Measurements from ENCODE around the gene ATP4B.

The ATP4B gene

DNA sequence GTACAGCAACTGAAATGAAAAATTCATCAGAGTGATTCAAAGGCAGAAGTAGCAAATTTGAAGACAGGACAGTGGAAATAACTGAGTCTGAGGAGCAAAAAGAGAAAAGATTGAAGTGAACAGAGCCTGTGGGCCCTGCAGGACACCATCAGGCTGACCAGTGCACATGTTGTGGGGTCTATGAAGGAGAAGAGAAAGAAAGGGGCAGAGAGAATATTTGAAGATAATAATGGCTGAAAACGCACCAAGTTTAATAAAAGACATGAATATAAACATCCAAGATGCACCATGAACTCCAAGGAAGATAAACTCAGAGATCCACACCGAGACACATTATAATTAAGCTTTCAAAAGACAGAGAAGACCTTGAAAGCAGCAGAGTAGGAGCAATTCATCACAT is 15.4 kb downstream of the ATP4B start:
- DNase-seq (ENCODE audit: low spot score) = no peak

DNA sequence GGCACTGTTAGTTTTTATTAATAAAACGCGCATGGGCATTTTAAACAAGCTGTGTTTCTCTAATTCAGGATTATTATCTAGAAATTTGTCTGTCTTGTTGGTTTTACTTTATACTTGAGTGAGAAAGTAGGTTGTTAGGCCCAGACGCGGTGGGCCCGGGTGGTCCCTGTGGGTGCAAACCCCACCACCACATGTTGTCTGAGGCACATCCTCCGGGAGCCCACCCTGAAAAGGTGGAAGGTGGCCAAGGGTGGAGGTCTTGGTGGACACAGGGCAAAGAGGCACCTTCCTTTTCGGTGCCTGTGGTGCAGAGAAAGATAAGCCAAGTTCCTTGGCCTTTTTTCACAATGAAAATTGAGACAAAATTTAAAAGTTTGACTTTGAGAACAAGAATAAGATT is 16.6 kb downstream of the ATP4B start:
- no peak for DNase-seq (ENCODE audit: low spot score)

DNA sequence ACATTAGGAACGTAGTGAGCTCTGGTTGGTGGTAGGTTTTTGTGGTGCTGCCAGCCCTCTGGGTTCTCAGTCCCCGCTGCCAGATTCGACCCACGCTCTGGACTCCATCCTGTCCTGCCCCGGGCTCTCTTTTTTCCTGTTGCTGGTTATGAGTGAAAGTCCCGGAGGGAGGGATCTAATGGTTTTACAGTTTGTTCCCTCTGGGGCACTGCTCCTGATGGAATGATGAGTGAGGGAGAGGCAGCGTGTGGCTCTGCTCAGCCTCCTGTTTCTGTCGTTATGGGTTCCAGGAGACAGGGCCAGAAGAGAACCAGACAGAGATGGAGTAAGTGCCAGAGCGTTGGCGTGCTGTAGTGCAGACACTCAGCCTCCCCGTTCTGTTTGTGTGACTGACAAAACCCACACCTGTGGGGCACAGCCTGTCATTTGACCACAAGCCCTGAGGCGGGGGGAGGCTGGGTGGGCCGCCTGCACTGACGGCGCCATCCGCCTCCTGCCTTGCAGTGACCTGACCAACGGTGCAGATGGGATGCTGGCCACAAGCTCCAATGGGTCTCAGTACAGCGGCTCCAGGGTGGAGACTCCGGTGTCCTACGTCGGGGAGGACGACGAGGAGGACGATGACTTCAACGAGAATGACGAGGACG is 18.3 kb downstream of the ATP4B start:
- DNase-seq (ENCODE audit: low spot score) = no peak

DNA sequence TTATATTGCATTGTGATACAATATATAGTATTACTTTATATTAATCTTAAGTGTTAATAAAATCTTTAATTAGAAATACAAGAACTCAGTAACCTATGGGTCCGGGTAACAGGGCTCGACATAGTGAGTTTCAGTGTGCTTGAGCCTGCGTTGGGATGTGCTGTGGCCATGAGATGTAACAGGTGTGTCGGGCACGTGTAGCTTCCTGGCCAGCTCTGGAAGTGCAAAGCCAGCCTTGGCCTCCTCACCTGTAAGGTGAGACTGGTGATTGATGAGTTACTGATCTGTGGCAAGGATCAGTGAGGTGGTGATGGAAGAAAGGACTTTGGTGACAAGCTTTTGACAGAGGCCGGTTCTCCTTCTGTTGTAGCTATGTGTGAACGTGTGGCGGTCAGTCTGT is 19.2 kb downstream of the ATP4B start:
- no peak for DNase-seq (ENCODE audit: low spot score)

DNA sequence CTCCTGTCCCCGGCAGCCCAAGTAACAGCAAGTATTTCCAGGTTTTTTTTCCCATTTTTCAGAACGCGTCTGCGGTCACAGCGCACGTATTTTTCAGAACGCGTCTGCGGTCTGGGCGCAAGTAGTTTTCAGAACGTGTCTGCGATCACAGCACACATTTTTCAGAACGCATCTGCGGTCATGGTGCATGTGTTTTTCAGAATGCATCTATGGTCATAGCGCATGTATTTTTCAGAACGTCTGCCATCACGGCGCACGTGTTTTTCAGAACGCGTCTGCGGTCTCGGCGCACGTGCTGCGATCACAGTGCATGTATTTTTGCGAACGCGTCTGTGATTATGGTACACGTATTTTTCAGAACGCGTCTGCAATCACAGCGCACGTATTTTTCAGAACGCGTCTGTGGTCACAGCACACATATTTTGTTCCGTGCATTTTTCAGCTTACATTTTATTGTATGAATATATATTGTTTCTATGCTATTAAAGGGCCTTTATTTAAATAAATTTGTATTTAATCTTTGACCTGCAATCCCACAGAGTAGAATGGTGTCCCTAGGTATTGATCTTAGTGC is 19.7 kb downstream of the ATP4B start:
- DNase-seq (ENCODE audit: low spot score) = no peak

DNA sequence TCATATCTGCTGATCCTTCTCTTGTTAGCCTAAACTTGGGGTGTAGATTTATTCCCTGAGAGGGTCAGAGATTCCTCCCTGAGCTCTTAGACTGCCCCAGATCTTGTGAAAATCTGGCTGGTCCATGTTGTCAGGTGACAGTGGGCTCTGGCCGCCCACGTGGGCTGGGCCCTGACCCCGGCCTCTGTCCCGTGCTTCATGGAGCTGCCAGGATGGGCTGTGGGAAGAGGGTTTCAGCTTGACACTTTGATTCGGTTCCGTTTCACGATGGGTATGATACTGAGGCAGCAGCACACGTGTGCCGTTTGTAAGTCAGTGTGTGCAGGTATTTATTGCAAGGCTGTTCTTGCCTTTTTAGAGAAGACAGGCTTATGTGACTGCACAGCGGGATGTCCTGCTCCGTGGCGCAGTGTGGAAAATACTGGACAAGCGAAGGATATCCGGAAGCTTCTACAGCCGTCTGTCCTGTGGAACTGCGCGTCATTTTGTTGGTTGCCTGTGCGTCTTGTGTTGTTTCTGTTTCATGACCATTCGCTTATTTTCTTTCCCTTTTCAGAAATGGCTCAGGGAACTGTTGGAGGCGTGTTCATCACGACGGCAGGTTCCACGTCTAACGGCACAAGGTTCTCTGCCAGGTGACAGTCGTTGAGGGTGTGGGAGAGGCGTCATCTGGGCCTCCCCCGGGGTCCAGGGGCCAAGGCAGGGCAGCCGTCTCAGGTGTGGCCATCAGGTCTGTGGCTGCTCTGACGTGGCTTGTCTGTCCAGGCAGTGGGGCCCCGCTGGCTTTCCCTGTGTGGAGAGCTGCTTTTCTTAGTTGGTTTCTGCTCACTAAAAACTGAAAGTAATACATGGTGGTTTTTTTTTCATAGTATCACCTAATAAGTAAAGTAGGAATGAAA is 20.5 kb downstream of the ATP4B start:
- DNase-seq (ENCODE audit: low spot score) = no peak

DNA sequence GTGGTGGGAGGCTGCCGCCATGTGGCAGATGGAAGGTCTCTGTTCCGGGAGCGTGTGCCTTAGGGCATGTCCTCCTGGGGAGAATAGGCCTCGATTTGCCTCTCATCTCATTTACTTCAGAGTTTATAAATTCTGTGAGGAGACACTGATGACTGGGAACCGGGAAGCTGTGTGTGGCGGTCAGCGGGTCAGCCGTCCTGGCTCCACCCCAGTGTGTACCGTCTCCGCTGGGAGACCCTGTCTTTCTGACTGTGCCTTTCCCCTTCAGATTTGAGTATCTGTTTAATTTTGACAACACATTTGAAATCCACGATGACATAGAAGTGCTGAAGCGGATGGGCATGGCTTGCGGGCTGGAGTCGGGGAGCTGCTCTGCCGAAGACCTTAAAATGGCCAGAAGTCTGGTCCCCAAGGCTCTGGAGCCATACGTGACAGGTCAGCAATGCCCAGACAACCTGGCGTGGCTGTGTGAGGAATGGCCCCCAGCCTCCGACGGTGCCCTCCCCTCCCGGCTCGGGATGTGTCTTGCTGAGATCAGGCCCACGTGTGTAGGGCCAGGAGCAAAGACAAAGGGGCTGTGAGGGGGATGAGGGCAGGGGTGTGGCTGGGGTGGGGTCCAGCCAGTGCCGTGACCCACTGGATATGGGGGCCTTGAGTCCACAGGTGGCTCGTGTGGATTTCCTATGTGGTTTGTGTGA is 21.6 kb downstream of the ATP4B start:
- no peak for DNase-seq (ENCODE audit: low spot score)

DNA sequence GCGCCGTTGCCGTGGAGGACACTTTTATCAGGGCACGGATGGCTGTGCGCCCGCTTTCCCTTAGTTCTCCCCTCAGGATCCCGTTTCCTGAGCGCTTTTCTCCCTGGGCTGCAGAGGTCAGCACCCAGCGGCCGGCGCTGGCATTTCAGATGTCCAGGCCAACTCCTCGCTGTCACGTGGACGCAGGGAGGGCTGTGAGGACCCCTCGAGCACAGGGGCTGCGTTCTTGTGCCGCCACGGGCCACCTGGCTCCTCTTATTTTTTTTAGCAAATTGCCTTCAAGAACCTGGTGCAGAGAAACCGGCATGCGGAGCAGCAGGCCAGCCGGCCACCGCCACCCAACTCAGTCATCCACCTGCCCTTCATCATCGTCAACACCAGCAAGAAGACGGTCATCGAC is 22.3 kb downstream of the ATP4B start:
- DNase-seq (ENCODE audit: low spot score) = no peak

DNA sequence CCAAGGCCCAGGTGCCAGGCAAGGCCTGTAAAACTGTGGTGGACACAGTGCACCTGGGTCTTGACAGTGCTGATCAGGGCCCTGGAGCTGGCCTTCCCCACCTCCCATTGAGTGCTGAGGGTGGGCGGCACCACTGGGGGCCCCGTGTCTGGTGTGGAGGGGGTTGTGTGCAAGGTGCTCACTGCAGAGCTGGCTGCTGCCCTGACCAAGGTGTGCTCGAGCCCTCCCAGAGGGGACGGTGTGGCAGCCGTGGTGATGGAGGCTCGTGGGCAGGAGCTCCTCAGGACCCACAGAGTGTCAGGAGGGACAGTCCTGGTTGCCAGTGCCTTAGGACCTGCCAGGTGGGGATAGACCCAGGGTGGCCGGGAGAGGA is 23.0 kb downstream of the ATP4B start:
- DNase-seq (ENCODE audit: low spot score) = no peak

DNA sequence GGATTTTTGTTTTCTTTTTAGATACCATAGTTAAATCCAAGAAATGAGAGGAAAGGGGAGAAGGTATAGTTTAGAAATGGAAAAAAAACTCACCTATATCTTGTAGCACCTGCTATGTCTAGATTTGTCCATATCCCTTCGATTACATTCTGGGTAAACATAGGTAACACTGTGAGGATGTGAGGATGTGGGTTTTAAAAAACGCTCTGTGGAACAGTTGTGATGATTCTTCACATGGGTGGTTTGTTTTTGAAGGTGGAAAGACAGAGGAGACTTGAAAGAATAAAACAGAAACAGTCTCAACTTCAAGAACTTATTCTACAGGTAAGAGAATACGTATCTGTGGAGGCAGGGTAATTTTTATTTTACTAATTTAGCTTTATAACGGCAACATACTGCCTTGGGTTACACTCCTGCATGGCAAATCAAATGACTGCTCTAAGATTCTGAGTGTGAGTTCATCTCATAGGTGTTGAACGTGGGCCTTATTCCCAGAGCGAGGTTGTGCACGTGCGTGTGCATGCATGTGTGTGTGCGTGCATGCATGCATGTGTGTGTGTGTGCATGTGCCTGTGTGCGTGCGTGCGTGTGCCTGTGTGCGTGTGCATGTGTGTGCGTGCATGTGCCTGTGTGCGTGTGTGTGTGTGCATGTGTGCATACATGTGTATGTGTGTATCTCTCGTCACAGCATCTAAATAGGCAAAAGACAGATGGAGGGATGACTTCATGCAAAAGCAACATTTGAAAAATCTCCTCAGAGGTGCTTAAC is 23.5 kb downstream of the ATP4B start:
- DNase-seq (ENCODE audit: low spot score) = no peak

DNA sequence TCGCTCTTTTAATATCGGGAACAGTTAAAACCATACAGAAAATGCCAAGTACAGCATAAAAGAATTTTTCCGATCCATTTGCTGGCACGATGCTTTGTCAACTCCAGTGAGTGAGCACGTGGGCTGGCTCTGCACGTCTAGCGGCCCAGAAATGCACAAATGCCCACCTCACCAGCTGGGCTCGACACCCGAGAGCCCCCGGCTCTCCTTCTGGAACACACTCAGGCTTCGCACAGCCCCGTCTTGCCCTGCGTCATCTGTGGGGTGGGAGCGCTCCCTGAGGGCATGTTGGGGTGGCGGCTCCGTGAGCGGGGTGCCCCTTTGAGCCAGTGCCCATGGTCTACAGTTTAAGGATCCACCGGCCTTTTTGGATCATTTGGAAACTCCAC is 24.5 kb downstream of the ATP4B start:
- no peak for DNase-seq (ENCODE audit: low spot score)

DNA sequence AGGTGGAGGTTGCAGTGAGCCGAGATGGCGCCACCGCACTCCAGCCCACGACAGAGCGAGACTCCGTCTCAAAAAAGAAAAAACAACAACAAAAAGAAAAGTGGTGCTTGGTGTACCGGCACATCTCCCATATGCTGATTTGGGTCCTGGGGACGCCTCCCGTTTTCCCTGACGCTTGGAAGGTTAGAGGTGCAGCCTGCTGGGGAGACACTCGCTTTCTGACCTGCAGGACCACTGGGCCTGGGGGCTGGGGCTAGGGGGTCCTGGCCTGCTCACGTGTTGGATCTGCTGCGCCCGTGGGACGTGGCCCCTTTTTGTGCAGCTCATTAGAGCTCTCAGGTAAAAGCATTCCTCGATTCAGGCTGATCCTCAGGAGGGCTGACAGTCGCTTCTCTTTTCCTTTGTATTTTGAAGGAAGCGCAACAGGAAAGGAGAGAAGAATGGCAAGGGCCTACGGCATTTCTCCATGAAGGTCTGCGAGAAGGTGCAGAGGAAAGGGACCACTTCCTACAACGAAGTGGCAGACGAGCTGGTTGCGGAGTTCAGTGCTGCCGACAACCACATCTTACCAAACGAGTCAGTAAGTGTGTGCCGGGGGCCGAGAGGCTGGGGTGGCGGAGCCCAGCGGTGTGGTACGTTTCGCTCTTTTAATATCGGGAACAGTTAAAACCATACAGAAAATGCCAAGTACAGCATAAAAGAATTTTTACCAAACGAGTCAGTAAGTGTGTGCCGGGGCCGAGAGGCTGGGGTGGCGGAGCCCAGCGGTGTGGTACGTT is 25.1 kb downstream of the ATP4B start:
- DNase-seq (ENCODE audit: low spot score) = no peak

DNA sequence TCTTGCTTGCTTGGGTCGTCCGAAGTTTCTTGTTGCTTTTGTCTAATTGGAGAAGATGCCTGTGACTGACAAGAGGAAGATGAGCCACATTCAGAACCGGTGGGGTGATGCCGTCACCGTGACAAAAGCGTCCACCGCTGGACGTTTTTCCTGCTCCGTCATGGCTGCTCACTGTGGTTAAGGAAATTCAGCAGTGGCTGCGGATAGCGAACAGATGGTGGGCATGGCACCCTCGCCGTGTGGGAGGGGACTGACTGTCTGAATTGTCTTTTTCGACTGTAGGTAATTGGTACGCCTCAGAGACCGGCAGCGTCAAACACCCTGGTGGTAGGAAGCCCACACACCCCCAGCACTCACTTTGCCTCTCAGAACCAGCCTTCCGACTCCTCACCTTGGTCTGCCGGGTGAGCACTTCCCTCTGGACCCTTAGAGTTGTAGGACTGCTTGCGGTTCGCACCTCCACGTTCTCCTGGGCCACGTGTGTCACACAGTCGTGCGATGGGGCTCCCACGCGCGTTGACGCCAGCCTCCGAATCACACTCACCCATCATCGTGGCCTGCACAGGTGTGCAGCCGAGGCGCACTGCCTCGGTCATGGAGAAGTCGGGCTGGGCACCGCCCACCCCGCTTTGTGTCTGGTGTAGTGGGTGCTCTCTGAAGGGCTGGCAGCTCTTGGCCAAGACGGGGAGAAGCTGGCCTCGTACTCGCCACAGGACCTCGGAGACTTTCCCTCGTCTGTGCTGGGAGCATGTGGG is 26.5 kb downstream of the ATP4B start:
- no peak for DNase-seq (ENCODE audit: low spot score)

DNA sequence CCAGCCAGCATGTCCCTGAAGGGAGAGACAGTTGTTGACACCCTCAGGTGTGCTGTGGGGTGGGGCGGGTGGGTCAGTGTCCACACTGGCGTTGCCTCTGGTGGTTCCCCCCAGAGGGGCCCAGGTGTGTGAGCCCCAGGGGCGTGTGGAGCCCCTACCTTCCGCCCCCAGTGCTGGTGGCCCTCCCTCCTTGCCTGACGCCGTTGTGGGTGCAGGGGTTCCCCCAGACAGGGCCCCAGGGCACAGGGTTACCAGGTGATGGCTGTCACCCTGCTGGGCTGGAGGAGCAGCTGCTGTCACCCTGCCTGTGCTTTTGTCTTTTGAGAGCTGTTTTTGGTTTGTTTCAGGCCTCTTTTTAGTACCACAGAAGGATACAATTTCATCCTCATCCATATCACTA is 27.2 kb downstream of the ATP4B start:
- no peak for DNase-seq (ENCODE audit: low spot score)

DNA sequence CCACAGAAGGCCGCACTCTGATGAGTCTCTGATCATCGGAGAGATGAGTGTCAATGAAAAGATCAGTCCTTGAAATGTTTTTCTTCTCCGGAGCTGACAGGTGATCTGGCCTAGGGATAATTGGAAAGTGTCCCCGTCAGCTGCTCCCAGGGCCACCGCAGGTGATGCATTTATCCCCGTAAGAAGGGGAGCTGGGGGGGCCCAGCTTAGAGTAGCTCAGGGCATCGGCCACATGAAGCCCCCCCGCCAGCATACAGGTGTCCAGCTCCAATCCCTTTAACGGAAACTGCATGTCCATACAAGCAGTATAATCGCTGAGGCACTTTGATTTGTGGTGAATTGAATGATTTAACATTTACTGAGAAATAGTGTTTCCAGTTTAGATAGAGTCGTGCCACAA is 27.7 kb downstream of the ATP4B start:
- DNase-seq (ENCODE audit: low spot score) = no peak

DNA sequence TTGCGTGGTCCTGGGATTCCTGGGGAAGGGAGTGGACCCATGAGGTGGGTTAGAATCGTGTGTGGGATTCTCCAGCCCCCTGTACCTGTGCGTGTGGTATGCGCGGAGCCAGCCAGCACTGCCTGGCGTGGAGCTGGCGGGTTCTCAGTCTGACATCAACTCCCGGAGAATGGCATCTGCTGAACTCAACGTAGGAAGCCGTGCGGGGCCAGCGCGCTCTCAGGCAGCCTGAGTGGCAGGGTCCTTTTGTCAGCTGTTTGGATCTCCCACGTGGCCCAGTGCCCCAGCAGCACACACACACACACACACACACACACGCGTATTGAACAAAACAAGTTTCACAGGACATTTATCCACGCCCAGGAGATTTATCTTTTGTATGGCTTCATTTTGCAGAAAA is 28.1 kb downstream of the ATP4B start:
- no peak for DNase-seq (ENCODE audit: low spot score)

DNA sequence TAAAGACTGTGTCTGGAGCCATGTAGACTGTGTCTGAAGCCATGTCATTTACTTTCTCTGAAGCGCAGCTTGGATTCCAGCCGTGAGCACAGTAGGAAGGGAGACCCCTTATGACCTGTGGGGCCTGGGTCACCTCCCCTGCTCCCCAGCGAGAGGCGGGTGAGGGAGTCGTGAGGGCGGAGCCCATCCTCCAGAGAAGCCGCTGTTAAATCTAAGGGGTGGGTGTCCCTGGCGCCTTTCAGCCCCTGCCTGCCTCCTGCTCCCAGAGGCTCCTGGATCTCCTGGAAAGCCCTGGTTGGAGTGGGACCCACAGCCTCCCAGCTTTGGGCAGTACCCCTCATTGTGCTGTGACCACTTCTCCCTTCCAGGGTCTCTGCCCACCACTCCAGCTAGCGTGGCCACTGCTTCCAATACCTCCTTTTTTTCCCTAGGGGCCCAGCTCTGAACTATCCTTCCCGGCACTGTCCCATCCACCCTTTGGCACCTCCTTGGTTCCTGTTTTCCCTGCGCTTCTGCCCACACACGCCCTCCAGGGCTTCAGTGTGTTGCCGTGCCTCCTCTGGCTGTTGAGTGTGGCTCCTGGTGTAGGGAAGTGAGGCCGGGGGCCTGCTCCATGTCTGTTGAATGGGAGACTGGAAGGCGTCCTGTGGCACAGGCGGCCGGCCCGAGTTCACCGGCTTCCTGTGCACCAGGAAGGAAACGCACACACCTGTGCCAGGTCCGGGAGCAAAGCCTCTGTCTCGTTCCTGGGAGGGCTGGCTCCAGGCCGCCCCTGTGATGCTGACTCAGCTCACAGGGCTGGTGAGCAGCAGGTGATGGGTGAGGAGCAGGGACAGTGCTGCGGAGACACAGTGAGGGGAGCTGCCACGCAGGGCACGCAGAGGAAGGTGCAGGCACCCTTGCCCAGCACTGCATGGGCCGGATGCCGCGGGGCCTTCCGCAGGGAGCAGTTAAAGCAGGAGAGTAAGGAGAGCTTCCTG is 29.4 kb downstream of the ATP4B start:
- DNase-seq (ENCODE audit: low spot score) = no peak

DNA sequence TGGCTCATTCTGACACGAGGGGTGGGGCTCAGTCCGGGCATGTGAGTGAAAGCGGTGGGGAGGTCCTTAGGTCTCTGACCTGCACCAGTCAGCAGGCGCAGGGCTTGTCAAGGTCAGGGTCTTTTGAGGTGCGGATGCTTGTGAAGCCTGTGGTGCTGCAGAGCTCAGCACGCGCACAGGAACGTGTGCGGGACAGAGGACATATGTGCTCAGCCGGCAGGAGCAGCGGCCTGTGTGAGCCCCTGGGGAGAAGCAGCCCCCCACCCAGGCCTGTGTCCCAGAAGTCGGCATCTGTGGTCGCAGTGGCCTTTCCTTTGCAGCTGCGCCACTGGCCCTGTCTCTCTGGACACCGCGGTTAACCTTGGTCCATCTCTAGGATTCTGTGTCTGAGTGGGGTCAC is 30.9 kb downstream of the ATP4B start:
- no peak for DNase-seq (ENCODE audit: low spot score)

DNA sequence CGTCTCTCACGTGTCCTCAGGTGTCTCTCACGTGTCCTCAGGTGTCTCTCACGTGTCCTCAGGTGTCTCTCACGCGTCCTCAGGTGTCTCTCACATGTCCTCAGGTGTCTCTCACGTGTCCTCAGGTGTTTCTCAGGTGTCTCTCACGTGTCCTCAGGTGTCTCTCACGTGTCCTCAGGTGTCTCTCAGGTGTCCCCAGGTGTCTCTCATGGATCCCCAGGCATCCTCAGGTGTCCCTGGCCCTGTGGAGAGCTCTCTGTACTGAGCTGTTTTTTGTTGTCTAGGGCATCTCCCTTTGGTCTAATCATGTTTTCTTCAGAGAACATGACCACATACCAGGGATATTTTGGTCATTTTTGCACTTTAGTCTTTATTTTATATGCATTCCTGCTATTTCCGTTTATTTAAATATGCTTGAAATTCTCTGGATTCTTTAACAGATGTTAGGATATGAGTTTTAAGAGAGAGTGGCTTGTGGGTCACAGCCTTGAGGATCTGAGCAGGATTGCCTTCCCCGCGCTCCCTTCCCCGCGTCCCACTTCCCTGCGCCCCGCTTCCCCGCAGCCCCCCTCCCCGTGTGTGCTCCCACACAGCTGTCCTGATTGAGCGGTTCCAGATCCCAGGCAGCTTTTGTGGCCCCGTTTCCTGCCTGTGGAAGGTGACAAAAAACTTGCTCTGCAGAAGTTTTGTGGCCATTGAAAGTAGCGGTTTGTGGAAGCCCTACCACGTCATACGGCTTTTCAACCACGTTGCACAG is 31.9 kb downstream of the ATP4B start:
- DNase-seq (ENCODE audit: low spot score) = no peak

All from LoVo (cell line).